Transverse colon (tissue), 4 donors: ENCODE data around the gene CCHCR1. TPM values are rescaled to one million over a fixed set of nuclear protein-coding genes. Genes with fewer than 3 reads are reported as not detected.

Experiments
- DNase-seq: peaks from one replicate; pipeline ENCODE4 v3.0.0-alpha.2; 2019
- H3K27ac ChIP-seq, 4 donors: fragments of 200-600 bp; sonication (generic); 2 replicates each; pipeline ENCODE4 v1.5.1; 2016 to 2018; ENCODE audit warnings: inconsistent platforms in 4 of 4
- H3K27me3 ChIP-seq: fragments of 200-600 bp; sonication (generic); 2 replicates; pipeline ENCODE4 v1.5.1; 2017; ENCODE audit warnings: inconsistent platforms
- H3K36me3 ChIP-seq, 4 donors: fragments of 200-600 bp; sonication (generic); 2 replicates each; pipeline ENCODE4 v1.5.1; 2017 to 2019; ENCODE audit warnings: inconsistent platforms in 4 of 4
- H3K4me1 ChIP-seq, 4 donors: fragments of 200-600 bp; sonication (generic); 2 replicates each; pipeline ENCODE4 v1.5.1; 2017 to 2020; ENCODE audit warnings: inconsistent platforms in 4 of 4
- H3K4me3 ChIP-seq, 4 donors: fragments of 200-600 bp; sonication (generic); 1 replicate in 1 of 4; 2 replicates in 3 of 4; pipeline versions ENCODE4 v1.5.1 to v1.6.1; 2017 to 2019; ENCODE audit warnings: inconsistent platforms in 4 of 4
- H3K9me3 ChIP-seq, 2 donors: fragments of 200-600 bp; sonication (generic); 2 replicates each; pipeline ENCODE4 v1.5.1; 2017 to 2019; ENCODE audit warnings: inconsistent platforms in 2 of 2
- EP300 ChIP-seq: sonication (generic); formaldehyde crosslinking; IDR thresholded peaks from one replicate; pipeline ENCODE4 v1.6.1; 2017; ENCODE audit warnings: antibody characterized with exemption, low read depth
- POLR2A ChIP-seq: fragments of 450-650 bp; IDR thresholded peaks from one replicate; pipeline ENCODE4 v1.6.1; 2016; ENCODE audit warnings: antibody characterized with exemption, mild to moderate bottlenecking, moderate library complexity
- POLR2AphosphoS5 ChIP-seq, 3 donors: sonication (generic); formaldehyde crosslinking; IDR thresholded peaks; one replicate each; pipeline ENCODE4 v1.6.1; 2016; ENCODE audit warnings: antibody characterized with exemption in 3 of 3
- WGBS, 2 donors: methylation state at CpG; one replicate each; pipeline ENCODE4 v1.1.5; 2018; ENCODE audit warnings: low coverage in 1 of 2; 5-methylcytosine and 5-hydroxymethylcytosine counted together
- in situ Hi-C, 4 donors: fragments of 200-750 bp; cut with MboI; loops; one replicate each; pipeline versions ENCODE4 v1.15.0 to v1.15.1; 2017; ENCODE audit warnings: low sequenced_read_pairs in 3 of 4, low pct_ligation_motif_present in 1 of 4, low pct_unique_long_range_greater_than_20kb in 1 of 4
- intact Hi-C: fragments of 100-400 bp; cut with DNase I; formaldehyde crosslinking; loops from one replicate; pipeline ENCODE4 v1.15.1; 2023; ENCODE audit warnings: low total_unique reads
- total RNA-seq, 4 donors: library from RNA; depleted of rRNA; stranded (reverse); fragments of >200 nt; gene quantifications; one replicate each; pipeline ENCODE4 v1.1.0, GENCODE V29; 2016
- TF ChIP-seq, protein P1 (sequence below), 5 experiments: fragments of 200-600 bp in 3 of 5; fragments of 450-650 bp in 2 of 5; sonication (generic) in 3 of 5; IDR thresholded peaks; 1 replicate in 2 of 5; 2 replicates in 3 of 5; pipeline ENCODE4 v1.5.1; 2016 to 2017; ENCODE audit warnings: antibody characterized with exemption in 5 of 5, inconsistent platforms in 3 of 5, mild to moderate bottlenecking in 2 of 5, moderate library complexity in 1 of 5

Gene CCHCR1
- total RNA-seq, 4 donors from 2014 or later, result 15.0 to 44.1 (median 29.9) TPM

DNA sequence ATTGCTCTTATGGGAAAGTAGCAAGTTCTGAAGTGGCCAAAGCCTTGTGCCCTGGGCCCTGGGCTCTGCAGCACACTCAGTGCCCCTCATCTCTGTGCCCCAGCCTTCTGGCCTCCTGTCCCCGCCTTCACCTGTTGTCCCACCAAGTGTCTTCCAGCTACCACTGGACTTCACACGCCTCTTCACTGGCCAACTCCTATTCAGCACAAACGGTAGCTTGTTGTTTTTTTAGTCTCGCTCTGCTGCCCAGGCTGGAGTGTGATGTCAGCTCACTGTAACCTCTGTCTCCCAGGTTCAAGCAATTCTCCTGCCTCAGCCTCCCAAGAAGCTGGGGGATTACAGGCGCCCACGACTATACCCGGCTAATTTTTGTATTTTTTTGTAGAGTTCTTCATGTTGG lies 4.8 kb downstream of the CCHCR1 start:
- H3K27me3 ChIP-seq, result no peaks in the 10 kb centered on the region
- TF ChIP-seq POLR2A, result no peak
- TF ChIP-seq, protein P1, sequence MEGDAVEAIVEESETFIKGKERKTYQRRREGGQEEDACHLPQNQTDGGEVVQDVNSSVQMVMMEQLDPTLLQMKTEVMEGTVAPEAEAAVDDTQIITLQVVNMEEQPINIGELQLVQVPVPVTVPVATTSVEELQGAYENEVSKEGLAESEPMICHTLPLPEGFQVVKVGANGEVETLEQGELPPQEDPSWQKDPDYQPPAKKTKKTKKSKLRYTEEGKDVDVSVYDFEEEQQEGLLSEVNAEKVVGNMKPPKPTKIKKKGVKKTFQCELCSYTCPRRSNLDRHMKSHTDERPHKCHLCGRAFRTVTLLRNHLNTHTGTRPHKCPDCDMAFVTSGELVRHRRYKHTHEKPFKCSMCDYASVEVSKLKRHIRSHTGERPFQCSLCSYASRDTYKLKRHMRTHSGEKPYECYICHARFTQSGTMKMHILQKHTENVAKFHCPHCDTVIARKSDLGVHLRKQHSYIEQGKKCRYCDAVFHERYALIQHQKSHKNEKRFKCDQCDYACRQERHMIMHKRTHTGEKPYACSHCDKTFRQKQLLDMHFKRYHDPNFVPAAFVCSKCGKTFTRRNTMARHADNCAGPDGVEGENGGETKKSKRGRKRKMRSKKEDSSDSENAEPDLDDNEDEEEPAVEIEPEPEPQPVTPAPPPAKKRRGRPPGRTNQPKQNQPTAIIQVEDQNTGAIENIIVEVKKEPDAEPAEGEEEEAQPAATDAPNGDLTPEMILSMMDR (IDR thresholded peaks at IDR 0.05), result no peak
- TF ChIP-seq EP300, result no peak
- no peak for TF ChIP-seq POLR2AphosphoS5 (IDR thresholded peaks at IDR 0.05)
- intact Hi-C loops (no loop called here), in situ Hi-C loops (no loop called here)
- H3K4me3 ChIP-seq, result no peak overlapping the region
- H3K27ac ChIP-seq, result no peak overlapping the region
- 94 to 98% methylated on average over 6 to 7 of the region's 7 CpGs for WGBS, 2 donors
- H3K36me3 ChIP-seq, result no peaks in the 10 kb centered on the region
- H3K9me3 ChIP-seq, result no peaks in the 10 kb centered on the region
- DNase-seq, result no peak
- peaks cover 6 to 9% (median 7%) of the 10 kb centered on the region in 4 donors for H3K4me1 ChIP-seq

DNA sequence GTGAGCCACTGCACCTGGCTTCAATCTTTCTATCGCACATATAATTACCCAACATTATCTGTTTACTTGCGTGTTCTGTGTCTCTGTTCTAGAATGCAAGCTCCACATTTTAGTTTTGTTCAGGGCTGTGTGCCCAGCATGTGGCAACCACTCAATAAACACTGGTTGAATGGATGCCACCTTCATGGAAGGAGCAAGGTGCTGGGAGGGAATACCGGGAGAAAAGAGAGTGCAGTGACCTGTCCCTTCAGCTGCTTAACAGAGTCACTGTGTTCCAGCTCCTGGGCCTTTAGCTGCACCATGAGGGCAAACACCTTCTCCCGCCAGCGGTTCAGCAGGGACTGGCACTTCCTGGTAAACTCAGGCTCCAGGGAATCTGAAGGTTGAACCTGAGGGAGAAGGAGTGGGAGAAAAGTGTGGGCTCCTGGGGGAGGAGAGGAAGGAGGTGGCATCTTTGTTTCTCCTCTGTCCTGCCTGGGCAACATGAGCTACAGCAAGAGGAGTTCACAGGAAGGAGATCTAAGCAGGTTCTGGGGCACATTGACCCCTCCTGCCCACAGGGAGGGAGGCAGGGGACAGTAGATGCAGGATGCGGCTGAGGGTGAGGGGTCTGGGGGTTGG lies 7.7 kb downstream of the CCHCR1 start:
- in situ Hi-C loops, result no loop called here
- no peak overlapping the region for H3K27ac ChIP-seq
- 84 to 92% methylated on average over 5 to 6 of the region's 6 CpGs for WGBS, 2 donors
- no peak for TF ChIP-seq POLR2AphosphoS5 (IDR thresholded peaks at IDR 0.05)
- no peak for TF ChIP-seq EP300
- TF ChIP-seq, protein P1 (IDR thresholded peaks at IDR 0.05), result no peak
- TF ChIP-seq POLR2A, result no peak
- intact Hi-C loops, result no loop called here
- DNase-seq, result no peak
- H3K4me1 ChIP-seq, result peaks cover 0 to 9% (median 7%) of the 10 kb centered on the region in 4 donors
- H3K4me3 ChIP-seq, result no peak overlapping the region
- H3K9me3 ChIP-seq, result no peaks in the 10 kb centered on the region
- no peaks in the 10 kb centered on the region for H3K27me3 ChIP-seq
- no peaks in the 10 kb centered on the region for H3K36me3 ChIP-seq

DNA sequence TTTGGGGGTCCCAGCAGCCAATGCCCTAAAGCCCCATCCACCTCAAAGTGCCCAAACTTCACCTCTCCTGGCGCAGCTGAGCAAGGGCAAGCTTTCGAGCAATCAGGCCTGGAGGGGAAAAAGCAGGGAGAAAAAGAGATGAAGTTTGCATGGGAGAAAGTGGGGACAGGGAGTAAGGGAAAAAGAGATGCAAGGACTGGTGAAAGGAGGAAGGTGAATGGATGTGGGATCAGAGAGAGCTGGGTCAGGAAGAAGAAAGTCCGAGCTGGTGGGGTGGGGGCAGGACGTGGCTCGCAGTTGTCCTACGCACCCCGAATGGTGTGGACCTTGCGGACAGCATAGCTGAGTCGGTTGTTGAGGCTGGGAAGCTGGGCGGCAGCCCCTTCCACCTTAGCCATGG lies 12.2 kb downstream of the CCHCR1 start:
- no peak for DNase-seq
- H3K27me3 ChIP-seq, result no peaks in the 10 kb centered on the region
- H3K4me1 ChIP-seq, result peaks cover 0 to 26% (median 20%) of the 10 kb centered on the region in 4 donors
- H3K27ac ChIP-seq, result peak overlapping the region; percentile 82 to 91 (median 85)
- H3K4me3 ChIP-seq, result peak overlapping the region in 1 of 4 donors; percentile 26
- H3K36me3 ChIP-seq, result no peaks in the 10 kb centered on the region
- intact Hi-C loops (no loop called here), in situ Hi-C loops (no loop called here)
- no peaks in the 10 kb centered on the region for H3K9me3 ChIP-seq
- TF ChIP-seq EP300, result no peak
- TF ChIP-seq POLR2AphosphoS5 (IDR thresholded peaks at IDR 0.05), result no peak
- TF ChIP-seq POLR2A, result no peak
- WGBS, 2 donors, result 87 to 100% methylated on average over 3 to 10 of the region's 10 CpGs

DNA sequence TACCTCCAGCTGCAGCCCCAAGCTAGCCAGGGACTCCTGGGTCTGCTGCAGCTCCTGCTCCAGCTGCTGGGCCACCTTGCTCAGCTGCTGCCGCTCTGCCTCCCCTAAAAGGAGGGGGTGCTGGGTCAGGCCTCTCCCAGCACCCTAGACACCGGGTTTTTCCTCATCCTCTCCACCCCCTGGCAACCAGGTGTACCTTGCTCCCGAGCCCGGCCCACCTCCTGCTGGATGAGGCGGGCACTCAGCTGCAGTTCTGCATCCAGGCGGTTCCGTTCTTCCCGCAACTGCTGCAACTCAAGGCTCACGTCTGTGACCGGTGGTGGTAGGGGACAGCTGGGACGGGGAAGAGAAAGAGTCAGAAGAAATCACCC lies 12.6 kb downstream of the CCHCR1 start:
- peaks cover 0 to 26% (median 20%) of the 10 kb centered on the region in 4 donors for H3K4me1 ChIP-seq
- in situ Hi-C loops (no loop called here), intact Hi-C loops (no loop called here)
- no peaks in the 10 kb centered on the region for H3K9me3 ChIP-seq
- H3K27me3 ChIP-seq, result no peaks in the 10 kb centered on the region
- peak overlapping the region in 2 of 4 donors; percentile 10 to 26 for H3K4me3 ChIP-seq
- DNase-seq, result peak; percentile 69
- TF ChIP-seq POLR2A (peak; percentile 32), POLR2AphosphoS5 (IDR thresholded peaks at IDR 0.05) (peak in 1 of 3 donors; percentile 12), EP300 (no peak)
- TF ChIP-seq, protein P1 (IDR thresholded peaks at IDR 0.05), result peak in 1 of 5 experiments; percentile 32
- no peaks in the 10 kb centered on the region for H3K36me3 ChIP-seq
- peak overlapping the region; percentile 82 to 91 (median 85) for H3K27ac ChIP-seq
- 38% methylated on average over 11 of the region's 11 CpGs; no CpG with 5 or more reads in 1 of the 2 donors for WGBS, 2 donors
